ENCODE results near the gene TRIM2. TPM values are rescaled to one million over a fixed set of nuclear protein-coding genes. Genes with fewer than 3 reads are reported as not detected.

The TRIM2 gene
- total RNA-seq, 1 donor from 2014 or later = 83.1 TPM

DNA sequence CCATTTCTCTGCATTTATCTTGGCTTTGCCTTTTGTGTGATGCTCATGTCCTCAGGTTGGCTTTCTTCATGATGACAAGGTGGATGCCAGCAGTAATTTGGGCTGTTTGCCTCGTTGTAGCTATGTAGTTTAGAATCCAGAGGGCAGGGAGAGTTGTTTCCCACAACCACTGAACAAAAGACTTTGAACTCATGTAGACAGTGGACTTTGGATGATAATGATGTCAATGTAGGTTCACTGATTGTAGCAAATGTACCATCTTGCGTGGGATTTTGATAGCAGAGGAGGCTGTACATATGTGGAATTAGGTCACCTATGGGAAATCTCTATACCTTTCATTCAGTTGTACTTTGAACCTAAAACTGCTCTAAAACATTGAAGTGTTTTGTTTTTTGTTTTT lies 181.5 kb downstream of the TRIM2 start:
- no peaks in the 10 kb centered on the region for H3K9me3 Mint-ChIP-seq
- no peak for DNase-seq (ENCODE audit: extremely low spot score, unreplicated experiment)
- H3K4me3 Mint-ChIP-seq = no peak overlapping the region
- no peaks in the 10 kb centered on the region for H3K27me3 Mint-ChIP-seq
- H3K27ac Mint-ChIP-seq = no peak overlapping the region
- TF ChIP-seq CTCF (conservative IDR thresholded peaks at IDR 0.05) = no peak
- H3K36me3 Mint-ChIP-seq = peaks cover 5% of the 10 kb centered on the region
- no peaks in the 10 kb centered on the region for H3K4me1 Mint-ChIP-seq (ENCODE audit: unreplicated experiment)

DNA sequence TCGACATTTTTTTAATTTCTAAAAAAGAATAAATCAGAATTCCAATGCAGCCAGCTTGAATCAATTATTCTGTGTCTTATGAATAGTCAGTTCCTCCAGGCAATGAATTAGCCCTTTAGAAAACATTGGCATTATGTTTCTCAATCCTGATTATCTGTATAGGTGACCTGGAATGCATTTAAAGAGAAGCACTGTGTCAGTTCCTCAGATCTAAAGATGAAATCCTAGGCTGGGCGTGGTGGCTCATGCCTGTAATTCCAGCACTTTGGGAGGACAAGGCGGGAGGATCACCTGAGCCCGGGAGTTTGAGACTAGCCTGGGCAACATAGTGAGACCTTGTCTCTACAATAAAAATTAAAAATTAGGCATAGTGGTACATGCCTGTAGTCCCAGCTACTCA lies 183.7 kb downstream of the TRIM2 start:
- peaks cover 9% of the 10 kb centered on the region for H3K36me3 Mint-ChIP-seq
- no peaks in the 10 kb centered on the region for H3K9me3 Mint-ChIP-seq
- no peak for DNase-seq (ENCODE audit: extremely low spot score, unreplicated experiment)
- H3K4me3 Mint-ChIP-seq = no peak overlapping the region
- no peaks in the 10 kb centered on the region for H3K4me1 Mint-ChIP-seq (ENCODE audit: unreplicated experiment)
- no peak for TF ChIP-seq CTCF (conservative IDR thresholded peaks at IDR 0.05)
- H3K27ac Mint-ChIP-seq = no peak overlapping the region
- H3K27me3 Mint-ChIP-seq = no peaks in the 10 kb centered on the region

Other genes starting within 250 kb of the TRIM2 start
- 3.8 and 15.2 TPM in 2 replicates for gene MND1, start 140.2 kb downstream of the TRIM2 start, total RNA-seq (ENCODE audit: low replicate concordance)